GM21447 (cell line): ENCODE data around the gene TTYH1.
"Not testable (repeated sequence)": the region's sequence is repeated elsewhere in the genome, so short reads cannot be mapped to it uniquely, and the experiment has no call there.

Experiments used
- ATAC-seq: cut with Tn5 transposase; IDR thresholded peaks from one replicate; pipeline ENCODE4 v1.9.1; 2021; ENCODE audit not compliant: unreplicated experiment

Gene TTYH1

GRCh38 chr19:54458648-54459281 lies 43.5 kb downstream of the TTYH1 start:
- ATAC-seq, result no peak

GRCh38 chr19:54459282-54460229 lies 44.3 kb downstream of the TTYH1 start:
- no peak for ATAC-seq

- no peak for ATAC-seq
These were observed 45.2 kb downstream of the TTYH1 start for GRCh38 chr19:54460230-54461005.

- ATAC-seq, result no peak
These were observed 45.9 kb downstream of the TTYH1 start for GRCh38 chr19:54461210-54461609.

- no peak for ATAC-seq
These were observed 46.3 kb downstream of the TTYH1 start for GRCh38 chr19:54461613-54462012.

GRCh38 chr19:54462047-54462654 lies 46.9 kb downstream of the TTYH1 start:
- ATAC-seq, result no peak

GRCh38 chr19:54462655-54463530 lies 47.6 kb downstream of the TTYH1 start:
- ATAC-seq, result peak; percentile 9

- ATAC-seq, result peak; percentile 54
These were observed 48.3 kb downstream of the TTYH1 start, which contains the start of gene LENG9 for GRCh38 chr19:54463531-54464043. Gene LENG9, minus strand, starts transcription at chr19:54463778. Its CDS starts 252 bp downstream, at chr19:54463526.

GRCh38 chr19:54464044-54464629 lies 48.9 kb downstream of the TTYH1 start:
- ATAC-seq, result peak; percentile 47

GRCh38 chr19:54464630-54465425 lies 49.6 kb downstream of the TTYH1 start:
- ATAC-seq, result peak; percentile 44

GRCh38 chr19:54465426-54466109 lies 50.3 kb downstream of the TTYH1 start:
- no peak for ATAC-seq

GRCh38 chr19:54466110-54466480 lies 50.8 kb downstream of the TTYH1 start:
- not testable (repeated sequence) for ATAC-seq

- ATAC-seq, result no peak
These were observed 54.3 kb downstream of the TTYH1 start for GRCh38 chr19:54469496-54469934.

- no peak for ATAC-seq
These were observed 55.1 kb downstream of the TTYH1 start for GRCh38 chr19:54470276-54470887.

GRCh38 chr19:54470991-54471782 lies 55.9 kb downstream of the TTYH1 start:
- ATAC-seq, result no peak

GRCh38 chr19:54473071-54473891 lies 58.0 kb downstream of the TTYH1 start, which contains the start of gene CDC42EP5:
Gene CDC42EP5, minus strand, starts transcription at chr19:54473296. Its CDS starts 7,749 bp downstream, at chr19:54465547.
- no peak for ATAC-seq
